OCI-LY3 (cell line): Measurements from ENCODE around the gene EAF2.

Source experiments
- H2AFZ ChIP-seq: fragments of 200-600, 300-600 bp; shearing (Covaris generic); 2 replicates; pipeline ENCODE4 v1.6.0; 2014; ENCODE audit warnings: antibody characterized with exemption, low read depth, low read length
- H3K27ac ChIP-seq: fragments of 200-600, 300-600 bp; sonication (generic); 2 replicates; pipeline ENCODE4 v1.5.1; 2014; ENCODE audit warnings: mild to moderate bottlenecking, low read length, moderate library complexity, mixed read lengths
- H3K27me3 ChIP-seq: fragments of 200-600, 300-600 bp; sonication (generic); 2 replicates; pipeline ENCODE4 v1.6.1; 2014; ENCODE audit warnings: low read depth, low read length, mixed read lengths
- H3K36me3 ChIP-seq: fragments of 200-600, 300-600 bp; sonication (generic); replicated peaks from 2 replicates; pipeline ENCODE3; 2014; ENCODE audit warnings: low read depth, low read length, mixed read lengths
- H3K4me1 ChIP-seq: fragments of 300-600, 200-600 bp; sonication (generic); 2 replicates; pipeline ENCODE4 v1.6.1; 2014; ENCODE audit warnings: low read length, mixed read lengths
- H3K4me2 ChIP-seq: fragments of 200-600, 300-600 bp; sonication (generic); 2 replicates; pipeline ENCODE4 v1.6.1; 2014; ENCODE audit warnings: low read length, mixed read lengths
- H3K4me3 ChIP-seq: fragments of 300-600, 200-600 bp; sonication (generic); 2 replicates; pipeline ENCODE4 v1.5.1; 2014; ENCODE audit warnings: antibody characterized with exemption, mild to moderate bottlenecking, low read length, moderate library complexity
- H3K79me2 ChIP-seq: fragments of 300-600, 200-600 bp; shearing (Covaris generic); 2 replicates; pipeline ENCODE4 v1.6.1; 2014; ENCODE audit warnings: mild to moderate bottlenecking, low read length, mixed read lengths
- H3K9ac ChIP-seq: fragments of 300-600, 200-600 bp; shearing (Covaris generic); 2 replicates; pipeline ENCODE4 v1.6.0; 2014; ENCODE audit warnings: mild to moderate bottlenecking, low read length, moderate library complexity
- H3K9me3 ChIP-seq: fragments of 200-600, 300-600 bp; shearing (Covaris generic); 2 replicates; pipeline ENCODE4 v1.6.1; 2014; ENCODE audit warnings: low read length, mixed read lengths; ENCODE audit not compliant: insufficient read depth
- H4K20me1 ChIP-seq: fragments of 200-600, 300-600 bp; sonication (generic); 2 replicates; pipeline ENCODE4 v1.6.1; 2016; ENCODE audit warnings: low read length, mixed read lengths; ENCODE audit not compliant: insufficient read depth
- EZH2phosphoT487 ChIP-seq: fragments of 200-600 bp; shearing (Covaris generic); IDR thresholded peaks from 2 replicates; pipeline ENCODE4 v1.6.1; 2018; ENCODE audit warnings: antibody characterized with exemption, mixed run types, low read depth
- TF ChIP-seq, protein P1 (sequence below): fragments of 200-600, 300-600 bp; sonication (generic); IDR thresholded peaks from 2 replicates; pipeline ENCODE4 v1.5.1; 2014; ENCODE audit warnings: antibody characterized with exemption, low read length, low read depth

Gene EAF2

DNA sequence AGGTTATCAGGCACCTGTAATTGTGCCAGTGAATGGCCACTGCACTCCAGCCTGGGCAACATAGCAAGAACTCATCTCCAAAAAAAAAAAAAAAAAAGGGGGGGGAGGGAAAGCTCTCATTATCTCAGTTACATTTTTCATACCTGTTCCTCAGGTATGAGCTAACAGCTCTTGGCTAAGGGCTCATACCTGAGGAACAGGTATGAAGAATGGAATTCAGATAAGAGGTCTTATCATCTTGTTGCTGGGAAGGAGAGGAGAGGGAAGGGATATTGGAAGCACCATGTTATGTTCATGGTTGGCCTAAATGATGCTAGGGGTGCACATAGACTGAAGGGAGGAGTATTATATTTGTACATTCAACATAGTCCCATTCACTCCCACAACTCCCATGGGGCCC lies 61.8 kb downstream of the EAF2 start:
- H3K4me3 ChIP-seq: no peak overlapping the region
- H3K4me2 ChIP-seq: no peak overlapping the region
- no peaks in the 10 kb centered on the region for H3K79me2 ChIP-seq
- H3K36me3 ChIP-seq: peaks cover 26% of the 10 kb centered on the region
- H3K9me3 ChIP-seq: no peaks in the 10 kb centered on the region
- H3K9ac ChIP-seq: no peak overlapping the region
- TF ChIP-seq EZH2phosphoT487: no peak
- TF ChIP-seq, protein P1, sequence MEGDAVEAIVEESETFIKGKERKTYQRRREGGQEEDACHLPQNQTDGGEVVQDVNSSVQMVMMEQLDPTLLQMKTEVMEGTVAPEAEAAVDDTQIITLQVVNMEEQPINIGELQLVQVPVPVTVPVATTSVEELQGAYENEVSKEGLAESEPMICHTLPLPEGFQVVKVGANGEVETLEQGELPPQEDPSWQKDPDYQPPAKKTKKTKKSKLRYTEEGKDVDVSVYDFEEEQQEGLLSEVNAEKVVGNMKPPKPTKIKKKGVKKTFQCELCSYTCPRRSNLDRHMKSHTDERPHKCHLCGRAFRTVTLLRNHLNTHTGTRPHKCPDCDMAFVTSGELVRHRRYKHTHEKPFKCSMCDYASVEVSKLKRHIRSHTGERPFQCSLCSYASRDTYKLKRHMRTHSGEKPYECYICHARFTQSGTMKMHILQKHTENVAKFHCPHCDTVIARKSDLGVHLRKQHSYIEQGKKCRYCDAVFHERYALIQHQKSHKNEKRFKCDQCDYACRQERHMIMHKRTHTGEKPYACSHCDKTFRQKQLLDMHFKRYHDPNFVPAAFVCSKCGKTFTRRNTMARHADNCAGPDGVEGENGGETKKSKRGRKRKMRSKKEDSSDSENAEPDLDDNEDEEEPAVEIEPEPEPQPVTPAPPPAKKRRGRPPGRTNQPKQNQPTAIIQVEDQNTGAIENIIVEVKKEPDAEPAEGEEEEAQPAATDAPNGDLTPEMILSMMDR: no peak
- H4K20me1 ChIP-seq: no peaks in the 10 kb centered on the region
- H3K4me1 ChIP-seq: no peaks in the 10 kb centered on the region
- H2AFZ ChIP-seq: no peak overlapping the region
- H3K27ac ChIP-seq: no peak overlapping the region
- H3K27me3 ChIP-seq: no peaks in the 10 kb centered on the region

DNA sequence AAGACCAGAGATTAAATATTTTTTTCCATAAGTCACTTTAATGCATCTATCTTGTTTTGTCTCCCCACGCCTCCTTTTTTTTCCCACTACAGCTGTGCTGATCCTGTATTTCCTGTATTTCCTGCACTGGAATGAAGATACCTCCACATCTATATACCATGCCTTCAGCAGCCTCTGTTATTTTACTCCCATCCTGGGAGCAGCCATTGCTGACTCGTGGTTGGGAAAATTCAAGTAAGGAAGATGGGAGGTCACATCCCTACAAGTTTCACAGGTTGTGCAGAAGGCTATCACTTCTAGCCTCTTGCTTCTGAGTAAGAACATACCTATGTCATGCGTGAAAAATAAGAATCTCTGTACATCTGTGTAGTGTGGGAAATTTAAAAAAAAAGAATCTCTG lies 62.3 kb downstream of the EAF2 start:
- Histone ChIP-seq H3K4me3 (no peak overlapping the region), H3K4me1 (no peaks in the 10 kb centered on the region), H3K27ac (no peak overlapping the region), H3K9me3 (no peaks in the 10 kb centered on the region), H3K27me3 (no peaks in the 10 kb centered on the region), H3K36me3 (peaks cover 27% of the 10 kb centered on the region), H3K4me2 (no peak overlapping the region), H3K79me2 (no peaks in the 10 kb centered on the region), H4K20me1 (no peaks in the 10 kb centered on the region), H2AFZ (no peak overlapping the region), H3K9ac (no peak overlapping the region)
- TF ChIP-seq, protein P1: no peak
- no peak for TF ChIP-seq EZH2phosphoT487

DNA sequence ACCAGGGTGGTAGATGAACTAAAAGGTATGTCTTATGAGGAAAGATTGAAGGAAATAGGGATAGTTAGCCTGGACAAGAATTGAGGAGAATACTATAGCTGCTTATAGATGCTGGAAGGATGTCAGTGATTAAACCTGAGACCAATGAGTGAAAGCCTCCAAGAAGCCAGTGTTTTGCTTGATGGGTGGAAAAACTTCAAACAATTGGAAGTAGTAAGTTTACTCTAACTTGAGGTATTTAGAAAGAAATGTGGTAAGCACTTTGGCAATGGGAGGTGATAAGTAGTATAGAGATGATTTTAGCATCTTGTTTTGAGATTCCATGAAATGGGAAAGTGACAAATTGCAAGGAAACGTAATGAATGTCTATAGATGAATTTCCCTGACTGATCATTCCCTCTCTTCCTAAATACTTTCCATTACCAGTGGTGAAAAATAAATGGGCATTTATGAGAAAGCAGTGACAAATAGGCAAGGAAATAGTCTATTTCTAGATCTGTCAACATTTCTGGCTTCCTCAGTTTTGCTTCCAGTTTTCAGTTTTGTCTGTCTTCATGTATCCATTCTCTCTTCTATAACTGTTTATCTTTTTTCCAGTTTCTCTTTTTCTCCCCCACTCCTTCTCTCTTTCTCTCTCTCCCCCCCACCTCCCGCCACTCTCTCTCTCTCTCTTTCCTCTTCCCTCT lies 78.4 kb downstream of the EAF2 start:
- H3K4me1 ChIP-seq: peaks cover 10% of the 10 kb centered on the region
- H3K79me2 ChIP-seq: no peaks in the 10 kb centered on the region
- H3K4me3 ChIP-seq: no peak overlapping the region
- H3K9ac ChIP-seq: no peak overlapping the region
- H3K27ac ChIP-seq: no peak overlapping the region
- no peaks in the 10 kb centered on the region for H4K20me1 ChIP-seq
- H3K27me3 ChIP-seq: no peaks in the 10 kb centered on the region
- no peak overlapping the region for H3K4me2 ChIP-seq
- no peak overlapping the region for H2AFZ ChIP-seq
- H3K9me3 ChIP-seq: no peaks in the 10 kb centered on the region
- H3K36me3 ChIP-seq: peaks cover 40% of the 10 kb centered on the region
- TF ChIP-seq, protein P1: no peak
- TF ChIP-seq EZH2phosphoT487: no peak

DNA sequence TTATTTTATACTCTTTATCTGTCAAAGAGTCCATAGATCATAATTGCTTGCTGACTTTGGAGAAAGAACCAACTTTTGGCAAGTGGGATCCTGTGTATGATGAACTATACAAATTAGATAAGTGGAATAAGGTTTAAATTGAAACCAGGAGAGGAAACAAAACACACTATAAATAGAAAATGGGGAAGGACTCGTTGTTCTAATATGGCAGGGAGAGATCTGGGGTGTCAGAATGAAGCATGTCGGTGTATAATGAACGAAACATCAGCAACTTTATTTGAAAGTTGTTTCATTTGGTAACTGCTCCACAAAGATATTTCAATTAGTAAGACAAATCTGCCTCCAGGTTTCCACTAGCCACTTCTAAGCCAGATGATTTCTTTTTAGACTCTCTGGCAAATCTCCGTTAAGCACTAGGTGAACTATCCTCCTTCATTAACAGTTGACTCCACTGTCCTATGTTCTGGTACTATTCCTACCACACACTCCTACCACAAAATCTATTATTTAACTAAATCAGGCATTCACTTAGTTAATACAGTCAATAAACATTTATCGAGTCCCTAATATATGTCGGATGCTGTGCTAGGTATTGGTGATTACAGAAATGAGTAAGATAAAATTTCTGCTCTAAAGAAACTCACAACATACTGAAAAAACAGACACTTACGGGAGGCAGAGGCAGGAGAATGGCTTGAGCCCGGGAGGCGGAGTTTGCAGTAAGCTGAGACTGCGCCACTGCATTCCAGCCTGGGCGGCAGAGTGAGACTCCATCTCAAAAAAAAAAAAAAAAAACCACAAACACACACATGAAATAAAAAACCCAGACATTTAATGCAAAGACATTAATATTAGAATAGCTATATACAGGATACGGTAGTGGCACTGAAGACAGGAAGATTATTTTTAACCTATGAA lies 79.3 kb downstream of the EAF2 start:
- H3K36me3 ChIP-seq: peaks cover 39% of the 10 kb centered on the region
- H2AFZ ChIP-seq: no peak overlapping the region
- H3K9me3 ChIP-seq: no peaks in the 10 kb centered on the region
- no peak overlapping the region for H3K4me3 ChIP-seq
- no peaks in the 10 kb centered on the region for H3K27me3 ChIP-seq
- TF ChIP-seq, protein P1: no peak
- TF ChIP-seq EZH2phosphoT487: no peak
- H3K27ac ChIP-seq: no peak overlapping the region
- H3K79me2 ChIP-seq: no peaks in the 10 kb centered on the region
- H4K20me1 ChIP-seq: no peaks in the 10 kb centered on the region
- H3K4me1 ChIP-seq: peaks cover 10% of the 10 kb centered on the region
- no peak overlapping the region for H3K9ac ChIP-seq
- H3K4me2 ChIP-seq: no peak overlapping the region
